H1 (cell line): ENCODE data around the gene BRD4. TPM values are rescaled to one million over a fixed set of nuclear protein-coding genes. Genes with fewer than 3 reads are reported as not detected.

Source experiments
- CTCF ChIA-PET: fragments of 300-600 bp; sonication (Branson Sonifier 250); formaldehyde crosslinking; loops from one replicate; lab custom pipeline; 2021; ENCODE audit not compliant: partially characterized antibody; lab: Charles Lee
- POLR2A ChIA-PET: fragments of 300-600 bp; sonication (Branson Sonifier 250); formaldehyde crosslinking; loops from one replicate; lab custom pipeline; 2021; ENCODE audit warnings: inconsistent platforms; ENCODE audit not compliant: partially characterized antibody; lab: Charles Lee
- DNase-seq, 2 experiments: peaks; one replicate each; pipeline versions ENCODE4 v3.0.0 to v3.0.0-alpha.2; 2010 to 2022; ENCODE audit warnings: low spot score in 2 of 2, low read depth in 1 of 2, mixed read lengths in 1 of 2
- FAIRE-seq: peaks from 2 replicates; lab custom pipeline; 2011; peaks lifted over from hg19 to GRCh38; lab: Jason Lieb, UNC
- H2AFZ ChIP-seq: 2 replicates; pipeline ENCODE4 v1.8.1; 2012; ENCODE audit warnings: low read length, inconsistent platforms
- H2AK5ac ChIP-seq: 2 replicates; pipeline ENCODE4 v1.6.1; 2013; ENCODE audit warnings: low read depth, low read length
- H2BK120ac ChIP-seq: replicated peaks from 2 replicates; pipeline ENCODE3; 2013; ENCODE audit warnings: low read depth, low read length, inconsistent platforms
- H2BK12ac ChIP-seq: 2 replicates; pipeline ENCODE4 v1.6.1; 2013; ENCODE audit warnings: low read depth, low read length
- H2BK15ac ChIP-seq: 2 replicates; pipeline ENCODE4 v1.6.1; 2013; ENCODE audit warnings: low read length
- H2BK20ac ChIP-seq: 2 replicates; pipeline ENCODE4 v1.6.1; 2013; ENCODE audit warnings: low read length
- H2BK5ac ChIP-seq: 2 replicates; pipeline ENCODE4 v1.6.1; 2013; ENCODE audit warnings: low read depth, low read length
- H3K14ac ChIP-seq: 2 replicates; pipeline ENCODE4 v1.6.1; 2013; ENCODE audit warnings: inconsistent platforms; ENCODE audit not compliant: insufficient read length
- H3K18ac ChIP-seq: 2 replicates; pipeline ENCODE4 v1.6.1; 2013; ENCODE audit warnings: low read length; ENCODE audit errors: extremely low read depth
- H3K23ac ChIP-seq: 2 replicates; pipeline ENCODE4 v1.6.1; 2013; ENCODE audit warnings: inconsistent platforms; ENCODE audit not compliant: insufficient read length
- H3K23me2 ChIP-seq: 2 replicates; pipeline ENCODE4 v1.6.1; 2013; ENCODE audit warnings: low read depth, low read length
- H3K27ac ChIP-seq: 2 replicates; pipeline ENCODE4 v1.6.1; 2011; ENCODE audit warnings: low read depth, low read length, inconsistent platforms
- H3K27me3 ChIP-seq, 4 experiments: replicated peaks in 1 of 4; 1 replicate in 1 of 4; 2 replicates in 3 of 4; pipeline versions ENCODE4 v1.6.1 to v1.8.1; 2011 to 2013; ENCODE audit warnings: low read length in 3 of 4, mild to moderate bottlenecking in 3 of 4, inconsistent platforms in 2 of 4, mixed read lengths in 2 of 4, moderate library complexity in 1 of 4; ENCODE audit not compliant: control insufficient read depth in 3 of 4, insufficient read depth in 3 of 4; ENCODE audit errors: extremely low read depth in 1 of 4
- H3K36me3 ChIP-seq, 4 experiments: 2 replicates each; pipeline versions ENCODE4 v1.6.1 to v1.8.1; 2011 to 2013; ENCODE audit warnings: mild to moderate bottlenecking in 4 of 4, low read length in 3 of 4, moderate library complexity in 2 of 4, control low read depth in 1 of 4, inconsistent platforms in 1 of 4; ENCODE audit not compliant: insufficient read depth in 4 of 4, control insufficient read depth in 2 of 4
- H3K4ac ChIP-seq: replicated peaks from 2 replicates; pipeline ENCODE3; 2013; ENCODE audit warnings: low read length, low read depth, mixed read lengths, inconsistent platforms; ENCODE audit not compliant: insufficient read length
- H3K4me1 ChIP-seq, 4 experiments: replicated peaks in 1 of 4; 1 replicate in 1 of 4; 2 replicates in 3 of 4; pipeline versions ENCODE4 v1.6.1 to v1.8.1; 2011 to 2013; ENCODE audit warnings: low read length in 3 of 4, inconsistent platforms in 2 of 4, mixed read lengths in 1 of 4; ENCODE audit not compliant: insufficient read depth in 4 of 4, control insufficient read depth in 3 of 4
- H3K4me2 ChIP-seq, 2 experiments: 2 replicates each; pipeline versions ENCODE4 v1.6.1 to v1.8.1; 2011 to 2013; ENCODE audit warnings: low read depth in 2 of 2, low read length in 2 of 2, control low read depth in 1 of 2, inconsistent platforms in 1 of 2, mild to moderate bottlenecking in 1 of 2; ENCODE audit not compliant: insufficient read depth in 1 of 2
- H3K4me3 ChIP-seq, 4 experiments: fragments of 200-600, 300-600 bp in 1 of 4; sonication (generic), shearing (Covaris generic), sonication (Bioruptor Twin) in 1 of 4; 2 replicates each; pipeline versions ENCODE4 v1.5.1 to v1.8.1; 2011 to 2016; ENCODE audit warnings: low read length in 4 of 4, low read depth in 3 of 4, control low read depth in 2 of 4, inconsistent platforms in 2 of 4, mild to moderate bottlenecking in 2 of 4, mixed read lengths in 1 of 4, moderate library complexity in 1 of 4; ENCODE audit not compliant: insufficient read depth in 2 of 4; ENCODE audit errors: extremely low read depth in 1 of 4
- H3K56ac ChIP-seq: replicated peaks from 2 replicates; pipeline ENCODE3; 2013; ENCODE audit warnings: low read depth, mild to moderate bottlenecking, mixed read lengths, low read length, inconsistent platforms; ENCODE audit not compliant: insufficient read length
- H3K79me1 ChIP-seq: 2 replicates; pipeline ENCODE4 v1.6.1; 2013; ENCODE audit warnings: low read depth, low read length, control low read depth
- H3K79me2 ChIP-seq, 2 experiments: 2 replicates each; pipeline versions ENCODE4 v1.6.1 to v1.8.1; 2012 to 2013; ENCODE audit warnings: low read length in 2 of 2, mild to moderate bottlenecking in 2 of 2, inconsistent platforms in 1 of 2; ENCODE audit not compliant: insufficient read depth in 2 of 2, control insufficient read depth in 1 of 2
- H3K9ac ChIP-seq, 4 experiments: replicated peaks in 1 of 4; 1 replicate in 1 of 4; 2 replicates in 3 of 4; pipeline versions ENCODE4 v1.6.1 to v1.8.1; 2011 to 2013; ENCODE audit warnings: low read depth in 3 of 4, low read length in 3 of 4, control low read depth in 2 of 4, mild to moderate bottlenecking in 2 of 4, moderate library complexity in 2 of 4, inconsistent platforms in 1 of 4; ENCODE audit errors: extremely low read depth in 1 of 4
- H3K9me3 ChIP-seq, 2 experiments: 2 replicates each; pipeline versions ENCODE4 v1.6.1 to v1.8.1; 2012 to 2013; ENCODE audit warnings: mild to moderate bottlenecking in 2 of 2, moderate library complexity in 2 of 2, control low read depth in 1 of 2, inconsistent platforms in 1 of 2, low read depth in 1 of 2, low read length in 1 of 2, mixed read lengths in 1 of 2; ENCODE audit not compliant: insufficient read depth in 2 of 2
- H4K20me1 ChIP-seq, 2 experiments: replicated peaks in 1 of 2; 2 replicates each; pipeline versions ENCODE3 to v1.8.1; 2011 to 2013; ENCODE audit warnings: inconsistent platforms in 2 of 2, low read length in 2 of 2, mild to moderate bottlenecking in 1 of 2; ENCODE audit not compliant: insufficient read depth in 2 of 2, control insufficient read depth in 1 of 2
- H4K5ac ChIP-seq: 2 replicates; pipeline ENCODE4 v1.6.1; 2013; ENCODE audit warnings: low read length, low read depth, mixed read lengths, inconsistent platforms; ENCODE audit not compliant: insufficient read length
- H4K8ac ChIP-seq: 2 replicates; pipeline ENCODE4 v1.8.0; 2013; ENCODE audit warnings: mild to moderate bottlenecking, moderate library complexity, low read length, inconsistent platforms; ENCODE audit not compliant: insufficient read depth; ENCODE audit errors: extremely low read depth
- H4K91ac ChIP-seq: replicated peaks from 2 replicates; pipeline ENCODE3; 2013; ENCODE audit warnings: low read length, mixed read lengths, inconsistent platforms; ENCODE audit not compliant: insufficient read length
- CTCF ChIP-seq, 3 experiments: IDR thresholded peaks; 1 replicate in 2 of 3; 2 replicates in 1 of 3; pipeline versions ENCODE4 v1.5.1 to v1.6.1; 2011; ENCODE audit warnings: low read length in 3 of 3, mild to moderate bottlenecking in 3 of 3, inconsistent platforms in 2 of 3, low read depth in 1 of 3, moderate library complexity in 1 of 3; ENCODE audit not compliant: insufficient read depth in 1 of 3; ENCODE audit errors: control extremely low read depth in 1 of 3
- EP300 ChIP-seq, 2 experiments: IDR thresholded peaks; 1 replicate in 1 of 2; 2 replicates in 1 of 2; pipeline ENCODE4 v1.6.1; 2011 to 2012; ENCODE audit warnings: low read depth in 2 of 2, low read length in 2 of 2, mild to moderate bottlenecking in 2 of 2, borderline replicate concordance in 1 of 2, inconsistent platforms in 1 of 2, moderate library complexity in 1 of 2
- JUND ChIP-seq: IDR thresholded peaks from 2 replicates; pipeline ENCODE4 v1.6.1; 2011; ENCODE audit warnings: mild to moderate bottlenecking, improper control_type of control experiment, low read length
- KDM5A ChIP-seq: fragments of 200-600 bp; IDR thresholded peaks from 2 replicates; pipeline ENCODE4 v1.7.1; 2012; ENCODE audit warnings: mild to moderate bottlenecking, low read length, inconsistent platforms, mixed read lengths
- NANOG ChIP-seq: IDR thresholded peaks from 2 replicates; pipeline ENCODE4 v1.6.1; 2011; ENCODE audit warnings: low read length, low read depth, mild to moderate bottlenecking, inconsistent platforms; ENCODE audit not compliant: insufficient read depth, poor library complexity, severe bottlenecking
- PHF8 ChIP-seq: fragments of 200-600 bp; sonication (generic); conservative IDR thresholded peaks from 2 replicates; pipeline ENCODE4 v1.7.1; 2012; ENCODE audit warnings: low read depth, mild to moderate bottlenecking, inconsistent platforms, low read length, moderate library complexity
- SIRT6 ChIP-seq: IDR thresholded peaks from one replicate; pipeline ENCODE4 v1.7.1; 2012; ENCODE audit warnings: low read length, inconsistent platforms
- SRF ChIP-seq: IDR thresholded peaks from 2 replicates; pipeline ENCODE4 v1.6.1; 2011; ENCODE audit warnings: mild to moderate bottlenecking, low read depth, low read length, moderate library complexity
- SUZ12 ChIP-seq: fragments of 200-600 bp; sonication (generic); IDR thresholded peaks from 2 replicates; pipeline ENCODE4 v1.6.1; 2012; ENCODE audit warnings: mild to moderate bottlenecking, inconsistent platforms, low read length, moderate library complexity, mixed read lengths
- TAF1 ChIP-seq: IDR thresholded peaks from 2 replicates; pipeline ENCODE4 v1.6.1; 2011; ENCODE audit warnings: mild to moderate bottlenecking, low read depth, low read length
- WGBS, 2 experiments: shearing (Covaris generic) in 1 of 2; methylation state at CpG; one replicate each; pipeline versions ENCODE4 v1.1.6 to v1.1.7; 2013 to 2015; ENCODE audit warnings: low lambda C conversion rate in 2 of 2, mixed read lengths in 2 of 2, inconsistent platforms in 1 of 2, low coverage in 1 of 2, missing lambda C conversion rate in 1 of 2; ENCODE audit not compliant: insufficient replicate concordance in 2 of 2, insufficient coverage in 1 of 2, insufficient read length in 1 of 2; ENCODE audit errors: extremely low coverage in 1 of 2, missing lambda C conversion rate in 1 of 2; 5-methylcytosine and 5-hydroxymethylcytosine counted together
- polyA plus RNA-seq, 7 experiments: library from polyadenylated mRNA; depleted of rRNA in 3 of 7; stranded (reverse) in 5 of 7; unstranded in 2 of 7; fragments of >200 nt in 5 of 7; fragments of 200-250 nt in 2 of 7; gene quantifications; 1 replicate in 5 of 7; 2 replicates in 1 of 7; 4 replicates in 1 of 7; pipeline versions ENCODE4 v1.2.1 to v1.2.3, GENCODE V29; 2011 to 2013; ENCODE audit warnings: missing spikeins in 2 of 7, mixed read lengths in 2 of 7
- total RNA-seq: library from RNA; stranded (reverse); fragmentation: NEBNext Ultra II Directional; extraction: Animal tissue kit (Norgen Biotek cat#: 25700); gene quantifications from 2 replicates; pipeline ENCODE4 v1.2.1, GENCODE V29; 2021
- TF ChIP-seq, protein P1 (sequence below): IDR thresholded peaks from 2 replicates; pipeline ENCODE4 v1.6.1; 2011; ENCODE audit warnings: low read depth, mild to moderate bottlenecking, low read length; ENCODE audit not compliant: insufficient read depth

BRD4 gene
- total and polyA plus RNA-seq, 2 of the 8 experiments (the other 6 are each of a cell fraction or from before 2014, with no cell fraction given): 14.1 to 146 TPM

DNA sequence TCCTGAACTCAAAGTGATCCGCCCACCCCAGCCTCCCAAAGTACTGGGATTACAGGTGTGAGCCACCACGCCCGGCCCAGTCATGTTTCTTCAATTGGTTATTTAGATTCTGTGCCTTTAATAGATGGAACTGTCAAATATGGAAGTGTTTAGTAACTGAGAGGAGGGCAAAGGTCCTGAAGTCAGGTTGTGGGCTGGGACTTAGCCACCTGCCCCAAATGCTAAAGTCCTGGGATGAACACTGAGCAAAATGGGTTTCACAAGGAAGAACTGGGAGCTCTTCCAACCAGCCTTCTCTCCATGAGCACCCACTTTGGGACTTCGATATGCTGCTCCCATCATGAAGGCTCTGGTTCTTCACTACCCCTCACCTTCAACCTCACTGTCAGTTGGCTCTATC, 25.6 kb upstream of the BRD4 start:
- Histone ChIP-seq H3K79me2 (no peaks in the 10 kb centered on the region), H3K79me1 (no peaks in the 10 kb centered on the region), H4K20me1 (peaks cover 2 to 4% of the 10 kb centered on the region in 2 experiments), H3K18ac (no peak overlapping the region), H2BK20ac (no peak overlapping the region), H3K27me3 (no peaks in the 10 kb centered on the region), H3K23me2 (no peaks in the 10 kb centered on the region), H3K56ac (no peak overlapping the region), H4K5ac (no peak overlapping the region), H2BK120ac (no peak overlapping the region), H3K4me2 (no peak overlapping the region), H3K9ac (no peak overlapping the region), H3K23ac (no peak overlapping the region), H2BK5ac (no peak overlapping the region), H3K4me1 (no peaks in the 10 kb centered on the region), H3K4ac (no peak overlapping the region), H3K14ac (no peak overlapping the region), H2AFZ (no peak overlapping the region), H2AK5ac (no peak overlapping the region), H3K9me3 (no peaks in the 10 kb centered on the region; a peak in 1 of 4 replicates), H3K4me3 (no peak overlapping the region), H2BK15ac (no peak overlapping the region), H3K27ac (no peak overlapping the region), H4K91ac (no peak overlapping the region), H4K8ac (no peak overlapping the region), H3K36me3 (peaks cover 30 to 74% (median 56%) of the 10 kb centered on the region in 4 experiments), H2BK12ac (no peak overlapping the region)
- WGBS, 2 experiments: 94% methylated on average over 4 of the region's 4 CpGs; no CpG with 5 or more reads in 1 of the 2 experiments
- DNase-seq: no peak
- FAIRE-seq: no peak
- ChIA-PET POLR2A (interaction anchor here (0.7 to 5.9 kb wide), 4 partner anchors 13 to 75 kb away, joined by 3 to 30 read pairs (median 4); partner anchors contain the start of gene AKAP8), CTCF (no interaction called here)
- TF ChIP-seq PHF8: no peak
- TF ChIP-seq, protein P1, sequence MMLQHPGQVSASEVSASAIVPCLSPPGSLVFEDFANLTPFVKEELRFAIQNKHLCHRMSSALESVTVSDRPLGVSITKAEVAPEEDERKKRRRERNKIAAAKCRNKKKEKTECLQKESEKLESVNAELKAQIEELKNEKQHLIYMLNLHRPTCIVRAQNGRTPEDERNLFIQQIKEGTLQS: no peak
- TF ChIP-seq KDM5A: no peak
- no peak for TF ChIP-seq JUND
- TF ChIP-seq TAF1: no peak
- TF ChIP-seq SIRT6: no peak
- no peak for TF ChIP-seq NANOG
- TF ChIP-seq SRF: no peak
- no peak for TF ChIP-seq SUZ12
- TF ChIP-seq CTCF (IDR thresholded peaks at IDR 0.05; ENCODE audit: control extremely low read depth in 1 of 3, insufficient read depth in 1 of 3, low read depth in 1 of 3, low read length in 3 of 3): no peak
- no peak for TF ChIP-seq EP300 (IDR thresholded peaks at IDR 0.05; ENCODE audit: borderline replicate concordance in 1 of 2, low read depth in 2 of 2, low read length in 2 of 2)
